HL-60 (cell line): Measurements from ENCODE around the gene EIF2AK3.

ENCODE experiments used
- GABPA ChIP-seq: IDR thresholded peaks from 2 replicates; pipeline ENCODE4 v1.6.1; 2012; ENCODE audit warnings: low read depth
- POLR2AphosphoS5 ChIP-seq: IDR thresholded peaks from 2 replicates; pipeline ENCODE4 v1.6.1; 2012; ENCODE audit warnings: low read depth
- TF ChIP-seq, protein P1 (sequence below): IDR thresholded peaks from one replicate; pipeline ENCODE4 v1.5.1; 2011; ENCODE audit warnings: low read length, control low read depth, inconsistent platforms; ENCODE audit not compliant: insufficient read depth
- TF ChIP-seq, protein P2 (sequence below): IDR thresholded peaks from 2 replicates; pipeline ENCODE4 v1.6.1; 2012; ENCODE audit warnings: low read depth; ENCODE audit not compliant: insufficient replicate concordance

DNA sequence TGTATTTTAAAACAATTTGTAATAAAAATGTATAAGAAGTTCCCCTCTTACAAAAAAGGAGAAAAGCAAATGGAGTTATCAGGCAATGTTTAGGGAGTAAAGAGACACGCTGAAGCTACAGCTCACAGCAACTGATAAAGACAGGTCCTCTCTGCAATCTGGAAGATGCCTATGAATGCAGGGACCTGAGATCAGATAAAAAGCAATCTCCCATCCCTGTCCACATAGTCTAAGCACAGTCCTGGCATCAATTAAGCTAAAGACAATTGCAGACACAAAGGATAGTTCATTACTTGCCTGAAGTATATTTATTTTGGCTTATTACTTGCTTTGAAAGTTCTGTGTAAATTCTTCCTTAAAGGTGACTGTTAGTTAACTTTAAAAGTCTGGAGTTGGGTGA lies 5.0 kb downstream of the EIF2AK3 start:
- TF ChIP-seq, protein P1, sequence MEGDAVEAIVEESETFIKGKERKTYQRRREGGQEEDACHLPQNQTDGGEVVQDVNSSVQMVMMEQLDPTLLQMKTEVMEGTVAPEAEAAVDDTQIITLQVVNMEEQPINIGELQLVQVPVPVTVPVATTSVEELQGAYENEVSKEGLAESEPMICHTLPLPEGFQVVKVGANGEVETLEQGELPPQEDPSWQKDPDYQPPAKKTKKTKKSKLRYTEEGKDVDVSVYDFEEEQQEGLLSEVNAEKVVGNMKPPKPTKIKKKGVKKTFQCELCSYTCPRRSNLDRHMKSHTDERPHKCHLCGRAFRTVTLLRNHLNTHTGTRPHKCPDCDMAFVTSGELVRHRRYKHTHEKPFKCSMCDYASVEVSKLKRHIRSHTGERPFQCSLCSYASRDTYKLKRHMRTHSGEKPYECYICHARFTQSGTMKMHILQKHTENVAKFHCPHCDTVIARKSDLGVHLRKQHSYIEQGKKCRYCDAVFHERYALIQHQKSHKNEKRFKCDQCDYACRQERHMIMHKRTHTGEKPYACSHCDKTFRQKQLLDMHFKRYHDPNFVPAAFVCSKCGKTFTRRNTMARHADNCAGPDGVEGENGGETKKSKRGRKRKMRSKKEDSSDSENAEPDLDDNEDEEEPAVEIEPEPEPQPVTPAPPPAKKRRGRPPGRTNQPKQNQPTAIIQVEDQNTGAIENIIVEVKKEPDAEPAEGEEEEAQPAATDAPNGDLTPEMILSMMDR: no peak
- TF ChIP-seq, protein P2, sequence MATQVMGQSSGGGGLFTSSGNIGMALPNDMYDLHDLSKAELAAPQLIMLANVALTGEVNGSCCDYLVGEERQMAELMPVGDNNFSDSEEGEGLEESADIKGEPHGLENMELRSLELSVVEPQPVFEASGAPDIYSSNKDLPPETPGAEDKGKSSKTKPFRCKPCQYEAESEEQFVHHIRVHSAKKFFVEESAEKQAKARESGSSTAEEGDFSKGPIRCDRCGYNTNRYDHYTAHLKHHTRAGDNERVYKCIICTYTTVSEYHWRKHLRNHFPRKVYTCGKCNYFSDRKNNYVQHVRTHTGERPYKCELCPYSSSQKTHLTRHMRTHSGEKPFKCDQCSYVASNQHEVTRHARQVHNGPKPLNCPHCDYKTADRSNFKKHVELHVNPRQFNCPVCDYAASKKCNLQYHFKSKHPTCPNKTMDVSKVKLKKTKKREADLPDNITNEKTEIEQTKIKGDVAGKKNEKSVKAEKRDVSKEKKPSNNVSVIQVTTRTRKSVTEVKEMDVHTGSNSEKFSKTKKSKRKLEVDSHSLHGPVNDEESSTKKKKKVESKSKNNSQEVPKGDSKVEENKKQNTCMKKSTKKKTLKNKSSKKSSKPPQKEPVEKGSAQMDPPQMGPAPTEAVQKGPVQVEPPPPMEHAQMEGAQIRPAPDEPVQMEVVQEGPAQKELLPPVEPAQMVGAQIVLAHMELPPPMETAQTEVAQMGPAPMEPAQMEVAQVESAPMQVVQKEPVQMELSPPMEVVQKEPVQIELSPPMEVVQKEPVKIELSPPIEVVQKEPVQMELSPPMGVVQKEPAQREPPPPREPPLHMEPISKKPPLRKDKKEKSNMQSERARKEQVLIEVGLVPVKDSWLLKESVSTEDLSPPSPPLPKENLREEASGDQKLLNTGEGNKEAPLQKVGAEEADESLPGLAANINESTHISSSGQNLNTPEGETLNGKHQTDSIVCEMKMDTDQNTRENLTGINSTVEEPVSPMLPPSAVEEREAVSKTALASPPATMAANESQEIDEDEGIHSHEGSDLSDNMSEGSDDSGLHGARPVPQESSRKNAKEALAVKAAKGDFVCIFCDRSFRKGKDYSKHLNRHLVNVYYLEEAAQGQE: no peak
- TF ChIP-seq POLR2AphosphoS5 (no peak), GABPA (no peak)
